ENCODE results near the gene ACBD7.

ACBD7 gene

DNA sequence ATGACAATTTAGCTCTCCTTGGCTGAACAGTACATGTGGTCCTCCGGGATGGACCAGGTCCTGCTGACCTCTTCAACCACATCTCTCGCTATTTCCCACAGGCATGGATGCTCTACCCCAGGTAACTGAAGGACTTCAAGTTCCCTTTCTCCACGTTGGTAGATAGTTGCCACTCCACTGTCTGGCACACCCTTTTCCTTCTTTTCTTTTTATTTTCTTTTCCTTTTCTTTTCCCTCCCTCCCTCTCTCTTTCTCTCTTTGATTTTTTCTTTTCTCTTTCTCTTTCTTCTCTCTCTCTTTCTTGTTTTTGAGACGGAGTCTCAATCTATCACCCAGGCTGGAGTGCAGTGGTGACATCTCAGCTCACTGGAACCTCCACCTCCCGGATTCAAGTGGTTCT lies 2.8 kb upstream of the ACBD7 start:
- DNase-seq (ENCODE audit: low spot score): no peak

DNA sequence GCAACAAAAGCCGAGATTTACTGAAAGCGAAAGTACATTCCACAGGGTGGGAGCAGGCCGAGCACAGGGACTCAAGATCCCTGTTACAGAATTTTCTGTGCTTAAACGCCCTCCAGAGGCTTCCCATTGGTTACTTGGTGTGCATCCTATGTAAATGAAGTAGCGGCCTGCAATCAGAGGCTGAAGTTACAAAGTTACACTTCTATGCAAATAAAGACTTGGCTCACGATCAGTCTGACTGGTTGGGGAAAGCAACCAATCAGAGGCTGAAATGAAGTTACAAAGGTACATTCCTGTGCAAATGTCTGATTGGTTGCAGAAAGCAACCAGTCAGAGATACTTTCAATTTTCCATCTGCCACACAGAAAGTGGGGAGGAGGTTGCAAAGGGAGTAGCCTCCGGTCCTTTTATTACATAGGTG lies 4.1 kb downstream of the ACBD7 start:
- peak; percentile 69 for DNase-seq (ENCODE audit: low spot score)

DNA sequence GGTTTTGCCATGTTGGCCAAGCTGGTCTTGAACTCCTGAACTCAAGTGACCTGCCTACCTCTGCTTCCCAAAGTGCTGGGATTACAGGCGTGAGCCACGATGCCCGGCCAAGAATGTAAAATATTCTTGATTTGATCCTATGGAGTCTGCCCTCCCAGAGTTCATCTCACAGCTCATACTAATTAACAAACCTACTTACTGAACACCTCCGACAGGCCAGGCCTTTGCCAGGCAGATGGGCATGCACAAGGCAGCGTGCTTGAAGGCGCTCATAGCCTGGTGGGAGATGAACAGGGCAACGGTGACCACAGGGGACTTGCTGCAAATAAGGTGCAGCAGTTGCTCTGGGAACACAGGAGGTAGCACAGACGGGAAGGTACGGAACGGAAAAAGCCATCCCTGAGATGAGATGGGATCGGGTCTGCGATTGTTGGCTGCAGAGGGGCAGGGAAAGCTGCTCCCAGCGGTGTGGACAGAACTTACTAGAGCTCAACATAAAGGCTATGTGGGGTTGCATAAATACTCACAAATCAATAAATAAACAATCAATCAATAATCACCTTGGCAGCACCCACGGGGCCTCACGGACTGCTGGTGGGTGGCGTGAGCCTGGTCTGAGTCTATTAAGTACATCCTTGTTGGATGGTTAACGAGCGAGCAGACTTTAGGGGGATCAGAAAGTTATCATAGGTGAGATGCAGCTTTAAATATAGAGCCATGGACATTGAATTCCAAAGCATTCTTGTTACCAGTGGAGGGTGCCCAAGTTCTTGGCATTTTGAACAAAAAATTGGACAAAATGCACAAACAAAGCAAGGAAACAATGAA lies 4.7 kb downstream of the ACBD7 start:
- DNase-seq (ENCODE audit: low spot score): no peak

DNA sequence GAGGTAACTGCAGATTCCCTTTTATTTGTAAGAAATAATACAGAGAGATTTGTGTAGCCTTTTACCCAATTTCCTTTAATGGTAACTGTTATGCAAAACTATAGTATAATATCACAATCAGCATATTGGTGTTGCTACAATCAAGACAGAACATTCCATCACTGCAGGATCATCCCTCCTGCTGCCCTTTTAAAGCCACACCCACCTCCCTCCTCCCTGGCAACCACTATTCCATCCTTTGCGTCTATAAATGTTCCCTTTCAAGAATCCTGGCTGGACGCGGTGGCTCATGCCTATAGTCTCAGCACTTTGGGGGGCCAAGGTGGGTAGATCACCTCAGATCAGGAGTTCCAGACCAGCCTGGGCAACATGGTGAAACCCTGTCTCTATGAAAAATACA lies 13.2 kb downstream of the ACBD7 start:
- no peak for DNase-seq (ENCODE audit: low spot score)

DNA sequence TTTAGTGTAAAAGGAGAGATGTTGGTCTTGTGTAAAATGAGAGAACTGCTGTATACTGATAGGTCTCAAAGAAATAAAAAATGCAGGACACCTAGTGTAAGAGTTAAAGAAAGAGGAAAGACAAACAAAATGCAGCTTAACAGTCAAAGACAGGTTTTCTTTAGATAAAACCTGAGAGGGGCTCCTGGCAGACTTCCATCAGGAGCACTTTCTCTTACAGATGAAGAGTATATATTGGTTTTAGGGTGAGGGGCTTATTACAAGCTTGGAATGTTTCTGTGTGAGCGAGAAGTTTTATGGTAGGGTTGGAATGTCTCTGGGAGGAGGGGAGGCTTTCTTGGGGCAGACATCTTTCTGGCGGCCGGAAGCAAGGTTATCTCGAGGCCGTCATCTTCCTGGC lies 16.2 kb downstream of the ACBD7 start:
- no peak for DNase-seq (ENCODE audit: low spot score)

DNA sequence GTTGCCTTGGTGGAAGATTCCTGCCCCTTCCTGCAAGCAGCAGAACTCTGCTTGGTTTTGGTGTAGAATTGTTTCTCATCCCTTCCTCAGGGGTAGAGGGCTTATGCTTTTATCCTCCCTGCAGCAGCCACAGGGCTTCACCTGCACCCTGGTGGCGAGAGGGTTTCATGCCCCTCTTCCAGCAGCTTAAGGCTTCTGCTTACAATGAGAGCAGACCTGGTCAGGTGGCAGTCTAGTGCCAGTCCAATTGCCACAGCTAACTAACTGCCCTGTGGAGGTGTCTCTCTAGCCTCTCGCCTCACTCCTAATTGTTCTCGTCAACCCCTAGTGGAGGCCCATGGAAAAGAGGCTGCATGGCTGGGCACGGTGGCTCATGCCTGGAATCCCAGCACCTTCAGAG lies 19.3 kb downstream of the ACBD7 start:
- no peak for DNase-seq (ENCODE audit: low spot score)

DNA sequence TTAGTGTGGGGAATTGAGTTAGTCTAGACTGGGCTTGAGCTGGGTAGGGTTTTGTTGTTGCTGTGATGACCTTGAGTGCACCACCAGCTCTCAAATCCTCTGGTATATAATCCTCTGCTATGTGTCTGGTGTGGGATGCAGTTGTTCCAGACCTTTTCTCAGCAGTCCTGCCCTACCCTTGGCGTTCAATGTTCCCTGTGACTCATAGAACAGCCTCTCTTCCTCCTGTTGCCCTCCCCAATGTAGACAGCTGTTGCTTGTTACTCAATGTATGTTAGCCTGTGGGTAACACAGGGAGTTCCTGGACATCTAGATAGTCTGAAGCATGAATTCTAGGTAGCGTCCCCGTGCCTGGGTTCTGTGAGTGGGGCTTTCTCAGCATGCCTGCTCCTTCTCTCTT lies 19.8 kb downstream of the ACBD7 start:
- DNase-seq (ENCODE audit: low spot score): no peak

DNA sequence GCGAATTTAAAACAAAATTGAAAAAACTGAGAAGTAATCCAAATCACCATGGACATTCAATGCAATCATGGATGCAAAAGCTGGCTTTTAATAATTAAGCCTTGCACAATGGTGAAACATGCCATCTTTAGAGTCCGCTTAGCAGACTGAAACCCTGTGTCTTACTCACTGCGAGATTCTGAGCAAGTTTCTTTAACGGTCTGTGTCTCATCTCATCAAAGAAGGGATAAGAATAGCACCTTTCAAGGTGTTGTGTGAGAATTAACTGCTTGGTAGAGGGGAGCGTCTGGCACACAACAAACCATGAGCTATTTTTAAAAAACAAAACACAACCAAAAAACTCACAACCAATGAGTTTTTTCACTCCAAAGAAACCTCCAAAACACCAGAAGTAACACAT lies 21.4 kb downstream of the ACBD7 start:
- DNase-seq (ENCODE audit: low spot score): no peak

DNA sequence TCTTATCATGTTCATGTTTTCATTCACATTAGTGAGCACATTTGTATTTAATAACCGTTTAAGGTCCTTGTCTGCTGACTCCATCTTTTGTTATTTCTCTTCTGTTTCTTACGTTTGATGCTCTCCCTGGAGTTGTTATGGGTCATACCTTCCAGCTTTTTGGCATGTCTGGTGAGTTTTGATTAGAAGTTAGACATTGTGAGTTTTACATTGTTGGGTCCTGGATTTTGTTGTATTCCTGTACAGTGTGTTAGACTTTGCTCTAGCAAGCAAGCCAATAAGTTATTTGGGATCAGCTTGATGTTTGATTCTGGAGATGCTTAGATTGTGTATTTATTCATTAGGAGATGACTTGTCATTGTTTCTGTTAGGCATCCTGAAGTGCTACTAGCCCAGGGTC lies 27.9 kb downstream of the ACBD7 start:
- no peak for DNase-seq (ENCODE audit: low spot score)

DNA sequence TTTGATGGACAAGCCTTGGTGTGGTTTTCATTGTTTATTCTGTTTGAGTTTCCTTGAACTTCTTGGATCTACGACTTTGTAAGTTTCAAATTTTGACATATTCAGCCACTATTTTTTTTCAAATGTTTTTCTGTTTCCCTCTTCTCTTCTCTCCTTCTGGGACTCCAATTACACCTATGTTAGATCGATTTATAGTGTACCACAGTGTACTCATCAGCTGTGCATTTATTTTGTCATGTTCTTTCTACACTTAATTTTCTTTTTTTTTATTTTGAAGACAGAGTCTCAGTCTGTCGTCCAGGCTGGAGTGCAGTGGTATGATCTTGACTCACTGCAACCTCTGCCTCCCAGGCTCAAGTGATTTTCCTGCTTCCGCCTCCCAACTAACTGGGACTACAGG lies 28.7 kb downstream of the ACBD7 start:
- DNase-seq (ENCODE audit: low spot score): no peak

DNA sequence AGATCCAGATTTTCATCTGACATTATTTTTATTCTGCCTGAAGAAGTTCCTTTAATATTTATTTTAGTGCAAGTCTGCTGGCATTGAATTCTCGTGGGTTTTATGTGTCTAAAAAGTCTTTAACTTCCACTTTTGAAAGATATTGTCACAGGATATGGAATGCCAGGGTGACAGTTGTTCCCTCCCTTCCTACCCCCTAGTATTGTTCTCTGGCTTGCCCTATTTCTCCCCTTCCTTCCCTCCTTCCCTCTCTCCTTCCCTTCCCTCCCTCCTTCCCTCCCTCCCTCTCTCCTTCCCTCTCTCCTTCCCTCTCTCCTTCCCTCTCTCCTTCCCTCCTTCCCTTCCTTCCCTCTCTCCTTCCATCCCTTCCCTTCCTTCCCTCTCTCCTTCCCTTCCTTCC lies 29.9 kb downstream of the ACBD7 start:
- DNase-seq (ENCODE audit: low spot score): no peak

DNA sequence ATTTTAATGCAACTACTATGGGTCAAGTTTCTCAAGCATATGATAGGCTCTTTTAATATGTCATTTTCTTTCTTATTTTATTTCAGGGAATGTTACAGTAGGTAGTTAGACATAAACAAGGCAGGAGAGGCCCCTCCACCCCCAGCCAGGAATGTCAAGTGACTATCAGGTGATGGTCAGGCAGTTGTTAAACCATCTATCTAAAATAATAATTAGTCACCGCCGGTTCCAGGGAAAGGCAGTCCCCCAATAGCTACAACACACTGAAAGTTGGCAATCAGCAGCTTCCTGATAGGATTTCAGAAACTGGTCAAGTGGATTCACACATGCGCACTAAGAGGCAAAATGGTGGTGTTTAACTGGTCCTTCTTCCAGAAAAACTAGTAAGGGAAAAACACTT lies 35.5 kb downstream of the ACBD7 start:
- no peak for DNase-seq (ENCODE audit: low spot score)

DNA sequence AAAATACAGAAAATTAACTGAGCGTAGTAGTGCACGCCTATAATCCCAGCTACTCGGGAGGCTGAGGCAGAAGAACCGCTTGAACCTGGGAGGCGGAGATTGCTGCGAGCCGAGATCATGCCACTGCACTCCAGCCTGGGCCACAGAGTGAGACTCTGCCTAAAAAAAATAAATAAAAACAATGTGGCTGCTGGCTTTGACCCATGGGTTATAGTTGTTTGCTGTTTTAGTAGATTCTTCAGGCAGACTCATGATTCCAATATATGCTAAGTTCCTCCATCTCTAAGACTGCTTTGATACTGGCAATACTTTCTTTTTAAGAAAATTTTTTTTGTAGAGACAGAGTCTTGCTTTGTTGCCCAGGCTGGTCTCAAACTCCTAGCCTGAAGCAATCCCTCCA lies 36.5 kb downstream of the ACBD7 start:
- no peak for DNase-seq (ENCODE audit: low spot score)

DNA sequence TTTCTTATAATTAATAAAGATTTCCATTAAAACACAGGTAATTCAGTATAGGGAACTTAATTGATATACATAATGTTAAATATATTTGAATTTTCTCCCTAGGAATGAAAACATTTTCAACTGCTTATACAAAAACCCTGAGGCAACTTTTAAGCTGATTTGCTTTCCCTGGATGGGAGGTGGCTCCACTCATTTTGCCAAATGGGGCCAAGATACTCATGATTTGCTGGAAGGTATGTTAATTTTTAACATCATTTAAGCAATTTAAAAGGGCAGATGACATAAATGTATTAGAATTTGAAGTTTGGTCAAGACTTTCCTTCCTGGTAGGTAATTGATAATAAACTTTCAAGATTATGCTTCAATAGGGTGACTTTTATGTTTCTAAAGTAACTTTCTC lies 39.0 kb downstream of the ACBD7 start:
- DNase-seq (ENCODE audit: low spot score): no peak

DNA sequence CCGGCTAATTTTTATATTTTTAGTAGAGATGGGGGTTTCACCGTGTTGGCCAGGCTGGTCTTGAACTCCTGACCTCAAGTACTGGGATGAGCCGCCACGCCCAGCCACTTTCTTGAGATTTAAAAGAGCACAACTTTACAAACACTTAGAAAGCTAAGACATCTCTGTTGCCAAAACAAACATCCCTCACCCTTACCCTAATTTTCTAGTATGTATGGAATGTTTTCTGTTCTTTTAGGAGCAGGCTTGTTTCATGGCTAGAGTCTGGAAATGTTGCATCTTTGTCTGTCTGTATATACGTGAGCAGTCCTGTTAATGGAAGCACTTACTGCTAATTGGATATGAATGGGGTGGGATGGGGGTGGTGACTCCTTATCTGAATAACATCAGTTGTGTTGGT lies 42.0 kb downstream of the ACBD7 start:
- no peak for DNase-seq (ENCODE audit: low spot score)

DNA sequence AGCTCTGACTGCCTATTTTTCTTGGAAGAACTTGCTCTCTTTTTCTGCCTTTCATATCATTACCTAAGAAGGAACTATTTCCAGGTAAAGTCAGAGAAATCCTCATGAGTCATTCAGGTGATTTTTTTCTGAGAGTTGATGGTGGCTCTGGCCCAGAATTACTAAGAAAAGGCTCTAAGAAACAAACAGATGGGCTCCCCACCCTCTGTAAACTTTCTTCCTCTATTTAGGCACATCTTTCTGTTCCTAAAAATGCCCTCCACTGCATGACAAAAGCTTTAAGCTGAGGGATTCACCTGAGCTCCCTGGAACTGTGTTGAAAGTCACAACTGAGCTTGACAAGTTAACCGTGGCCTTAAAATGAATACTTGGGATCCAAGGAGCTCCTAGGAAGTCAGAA lies 43.2 kb downstream of the ACBD7 start:
- DNase-seq (ENCODE audit: low spot score): no peak

DNA sequence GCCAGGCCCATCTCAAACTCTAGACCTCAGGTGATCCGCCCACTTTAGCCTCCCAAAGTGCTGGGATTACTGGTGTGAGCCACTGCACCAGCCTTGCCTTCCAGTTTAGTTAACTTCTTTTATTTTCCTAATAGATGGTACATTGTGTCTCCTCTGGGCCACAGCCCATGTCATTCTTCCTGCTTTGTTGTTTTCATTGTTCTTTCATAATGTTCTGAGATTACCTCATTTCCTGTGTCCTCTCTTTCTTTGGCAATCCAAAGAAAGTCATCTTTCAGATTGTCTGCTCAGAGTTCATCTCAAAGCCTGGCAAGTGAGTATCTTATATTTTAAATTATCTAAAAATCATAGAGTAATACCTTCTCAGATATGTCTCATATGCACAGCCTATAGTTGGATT lies 44.9 kb downstream of the ACBD7 start, which contains the start of gene OLAH:
TSS of gene OLAH (plus strand) at position 270 of the 400 bp plus-strand sequence. CDS start 3,346 bp downstream, outside the sequence.
- no peak for DNase-seq (ENCODE audit: low spot score)

DNA sequence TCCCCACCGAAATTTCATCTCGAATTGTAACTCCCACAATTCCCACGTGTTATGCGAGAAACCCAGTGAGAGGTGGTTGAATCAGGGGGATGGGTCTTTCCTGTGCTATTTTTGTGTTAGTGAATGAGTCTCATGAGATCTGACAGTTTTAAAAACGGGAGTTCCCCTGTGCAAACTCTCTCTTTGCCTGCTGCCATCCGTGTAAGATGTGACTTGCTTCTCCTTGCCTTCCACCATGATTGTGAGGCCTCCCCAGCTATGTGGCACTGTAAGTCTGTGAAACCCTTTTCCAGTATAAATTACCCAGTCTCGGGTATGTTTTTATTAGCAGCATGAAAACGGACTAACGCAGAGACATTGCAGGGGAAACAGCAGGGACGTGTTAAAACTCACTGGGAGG lies 50.2 kb downstream of the ACBD7 start:
- DNase-seq (ENCODE audit: low spot score): no peak

DNA sequence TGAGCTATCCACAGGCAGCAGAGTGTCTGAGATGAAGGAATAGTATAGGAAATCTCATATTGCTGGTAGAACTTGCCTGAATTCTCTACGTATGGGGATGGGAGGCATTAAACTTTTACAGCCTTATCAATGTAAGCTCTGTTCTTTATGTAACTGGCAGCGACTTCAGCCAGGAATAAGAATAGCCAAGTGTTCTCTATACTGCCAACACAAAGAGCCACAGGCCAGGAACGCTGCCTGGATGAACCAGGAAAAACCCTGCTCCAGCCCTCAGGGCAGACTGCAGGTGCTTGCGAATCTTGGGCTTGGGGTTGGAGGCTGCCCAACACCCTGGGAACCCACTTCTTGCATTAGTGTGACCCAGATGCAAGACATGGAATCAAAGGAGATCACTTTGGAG lies 50.9 kb downstream of the ACBD7 start:
- no peak for DNase-seq (ENCODE audit: low spot score)

DNA sequence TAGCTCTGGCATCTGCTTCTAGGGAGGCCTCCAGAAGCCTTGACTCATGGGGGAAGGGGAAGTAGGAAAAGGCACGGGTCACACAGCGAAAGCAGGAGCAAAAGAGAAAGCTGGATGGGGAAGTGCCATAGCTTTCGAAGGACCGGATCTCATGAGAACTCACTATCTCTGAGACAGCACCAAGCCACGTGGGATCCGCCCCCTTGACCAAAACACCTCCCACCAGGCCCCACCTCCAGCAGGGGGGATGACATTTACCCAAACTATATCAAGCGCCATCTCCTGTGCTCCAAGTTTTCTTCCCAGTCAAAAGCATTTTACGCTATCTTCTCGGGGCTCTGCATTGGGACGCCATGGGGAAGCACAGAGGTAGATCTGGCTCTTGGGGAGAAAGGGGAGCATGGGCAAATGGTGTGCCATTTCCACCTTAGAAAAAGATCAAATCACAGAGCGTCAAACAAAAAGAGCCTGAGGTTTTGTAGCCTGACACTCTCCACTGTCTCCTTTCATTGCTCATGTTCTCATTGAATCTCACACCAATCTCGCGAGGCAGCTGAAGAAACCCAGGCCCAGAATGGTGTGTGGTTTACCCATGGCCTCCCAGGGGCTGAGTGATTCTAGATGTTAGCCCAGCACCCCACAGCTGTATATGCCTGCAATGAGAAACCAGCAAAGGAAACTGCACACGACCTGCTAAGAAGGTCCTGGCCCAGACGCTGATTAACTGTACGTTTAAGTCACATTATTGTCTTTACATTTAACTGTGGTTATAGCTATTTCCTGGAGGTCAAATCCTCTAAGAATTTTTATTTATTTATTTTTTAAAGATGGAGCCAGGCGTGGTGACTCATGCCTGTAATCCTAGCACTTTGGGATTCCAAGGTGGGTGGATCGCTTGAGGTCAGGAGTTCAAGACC lies 52.9 kb downstream of the ACBD7 start:
- DNase-seq (ENCODE audit: low spot score): no peak

DNA sequence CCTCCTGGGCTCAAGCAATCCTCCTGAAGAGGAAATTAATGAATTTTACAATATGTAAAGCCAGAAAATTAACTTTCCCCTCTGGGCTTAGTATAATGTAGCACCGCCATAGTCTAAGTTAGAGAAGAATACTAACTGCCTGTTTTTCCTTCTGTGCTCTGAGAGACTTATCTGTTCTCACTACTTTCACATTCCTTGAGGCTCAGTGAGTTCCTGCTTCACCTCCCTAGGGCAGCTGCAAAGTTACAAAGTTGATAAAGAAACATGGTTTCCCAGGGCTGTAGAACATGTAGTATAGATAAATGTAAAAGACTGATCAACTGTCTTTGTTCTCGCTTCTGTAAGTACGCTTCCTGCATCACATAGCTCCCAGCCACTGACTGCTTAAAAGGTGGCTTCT lies 60.8 kb downstream of the ACBD7 start:
- no peak for DNase-seq (ENCODE audit: low spot score)
